C4-2B (cell line): ENCODE data around the gene RDX.

Experiments
- ZFX ChIP-seq: fragments of 450-650 bp; IDR thresholded peaks from 2 replicates; pipeline ENCODE4 v1.6.1; 2017
- TF ChIP-seq, protein P1 (sequence below): fragments of 450-650 bp; conservative IDR thresholded peaks from 2 replicates; pipeline ENCODE4 v1.5.1; 2017; ENCODE audit warnings: mild to moderate bottlenecking

DNA sequence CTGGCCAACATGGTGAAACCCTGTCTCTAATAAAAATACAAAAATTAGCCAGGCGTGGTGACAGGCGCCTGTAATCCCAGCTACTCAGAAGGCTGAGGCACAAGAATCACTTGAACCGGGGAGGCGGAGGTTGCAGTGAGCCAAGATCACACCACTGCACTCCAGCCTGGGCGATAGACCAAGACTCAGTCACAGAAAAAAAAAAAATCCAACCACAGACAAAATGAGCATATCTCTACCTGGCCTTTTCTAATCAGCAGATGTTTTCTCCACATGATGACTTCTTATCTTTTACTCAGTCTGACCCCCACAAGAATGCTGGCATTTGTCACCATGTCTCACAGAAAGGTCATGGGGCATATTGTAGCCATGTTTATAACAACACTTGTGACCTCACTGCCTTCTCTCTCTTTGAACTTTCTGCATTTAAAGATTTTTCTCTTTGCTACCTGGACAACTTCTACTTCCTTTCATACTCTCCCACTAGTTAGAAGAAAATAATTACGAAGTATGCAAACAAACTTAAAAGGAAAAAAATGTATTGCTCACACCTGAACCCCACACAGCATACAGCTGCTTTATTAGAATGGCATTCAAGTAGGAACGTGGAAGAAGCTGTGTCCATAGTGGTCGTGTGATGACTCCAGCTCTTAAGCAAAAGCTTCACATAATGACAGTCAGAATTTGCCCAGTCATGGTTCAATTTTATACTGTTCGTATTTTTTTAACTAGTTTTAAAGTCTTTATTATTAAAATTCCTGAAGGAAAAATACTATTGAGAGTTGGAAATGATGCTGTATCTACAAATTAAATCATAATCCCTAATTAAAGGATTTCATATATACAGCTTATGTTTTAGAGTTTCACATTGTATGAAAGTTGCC lies 137.9 kb downstream of the RDX start:
- TF ChIP-seq, protein P1, sequence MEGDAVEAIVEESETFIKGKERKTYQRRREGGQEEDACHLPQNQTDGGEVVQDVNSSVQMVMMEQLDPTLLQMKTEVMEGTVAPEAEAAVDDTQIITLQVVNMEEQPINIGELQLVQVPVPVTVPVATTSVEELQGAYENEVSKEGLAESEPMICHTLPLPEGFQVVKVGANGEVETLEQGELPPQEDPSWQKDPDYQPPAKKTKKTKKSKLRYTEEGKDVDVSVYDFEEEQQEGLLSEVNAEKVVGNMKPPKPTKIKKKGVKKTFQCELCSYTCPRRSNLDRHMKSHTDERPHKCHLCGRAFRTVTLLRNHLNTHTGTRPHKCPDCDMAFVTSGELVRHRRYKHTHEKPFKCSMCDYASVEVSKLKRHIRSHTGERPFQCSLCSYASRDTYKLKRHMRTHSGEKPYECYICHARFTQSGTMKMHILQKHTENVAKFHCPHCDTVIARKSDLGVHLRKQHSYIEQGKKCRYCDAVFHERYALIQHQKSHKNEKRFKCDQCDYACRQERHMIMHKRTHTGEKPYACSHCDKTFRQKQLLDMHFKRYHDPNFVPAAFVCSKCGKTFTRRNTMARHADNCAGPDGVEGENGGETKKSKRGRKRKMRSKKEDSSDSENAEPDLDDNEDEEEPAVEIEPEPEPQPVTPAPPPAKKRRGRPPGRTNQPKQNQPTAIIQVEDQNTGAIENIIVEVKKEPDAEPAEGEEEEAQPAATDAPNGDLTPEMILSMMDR, result no peak
- no peak for TF ChIP-seq ZFX
